Stromal cell of bone marrow (primary cell): ENCODE data around the gene ZFC3H1.
"Not testable (repeated sequence)": the region's sequence is repeated elsewhere in the genome, so short reads cannot be mapped to it uniquely, and the experiment has no call there.

ENCODE experiments used
- DNase-seq: peaks from one replicate; pipeline ENCODE4 v3.0.0-alpha.2; 2012; ENCODE audit warnings: low read depth

The ZFC3H1 gene, protein sequence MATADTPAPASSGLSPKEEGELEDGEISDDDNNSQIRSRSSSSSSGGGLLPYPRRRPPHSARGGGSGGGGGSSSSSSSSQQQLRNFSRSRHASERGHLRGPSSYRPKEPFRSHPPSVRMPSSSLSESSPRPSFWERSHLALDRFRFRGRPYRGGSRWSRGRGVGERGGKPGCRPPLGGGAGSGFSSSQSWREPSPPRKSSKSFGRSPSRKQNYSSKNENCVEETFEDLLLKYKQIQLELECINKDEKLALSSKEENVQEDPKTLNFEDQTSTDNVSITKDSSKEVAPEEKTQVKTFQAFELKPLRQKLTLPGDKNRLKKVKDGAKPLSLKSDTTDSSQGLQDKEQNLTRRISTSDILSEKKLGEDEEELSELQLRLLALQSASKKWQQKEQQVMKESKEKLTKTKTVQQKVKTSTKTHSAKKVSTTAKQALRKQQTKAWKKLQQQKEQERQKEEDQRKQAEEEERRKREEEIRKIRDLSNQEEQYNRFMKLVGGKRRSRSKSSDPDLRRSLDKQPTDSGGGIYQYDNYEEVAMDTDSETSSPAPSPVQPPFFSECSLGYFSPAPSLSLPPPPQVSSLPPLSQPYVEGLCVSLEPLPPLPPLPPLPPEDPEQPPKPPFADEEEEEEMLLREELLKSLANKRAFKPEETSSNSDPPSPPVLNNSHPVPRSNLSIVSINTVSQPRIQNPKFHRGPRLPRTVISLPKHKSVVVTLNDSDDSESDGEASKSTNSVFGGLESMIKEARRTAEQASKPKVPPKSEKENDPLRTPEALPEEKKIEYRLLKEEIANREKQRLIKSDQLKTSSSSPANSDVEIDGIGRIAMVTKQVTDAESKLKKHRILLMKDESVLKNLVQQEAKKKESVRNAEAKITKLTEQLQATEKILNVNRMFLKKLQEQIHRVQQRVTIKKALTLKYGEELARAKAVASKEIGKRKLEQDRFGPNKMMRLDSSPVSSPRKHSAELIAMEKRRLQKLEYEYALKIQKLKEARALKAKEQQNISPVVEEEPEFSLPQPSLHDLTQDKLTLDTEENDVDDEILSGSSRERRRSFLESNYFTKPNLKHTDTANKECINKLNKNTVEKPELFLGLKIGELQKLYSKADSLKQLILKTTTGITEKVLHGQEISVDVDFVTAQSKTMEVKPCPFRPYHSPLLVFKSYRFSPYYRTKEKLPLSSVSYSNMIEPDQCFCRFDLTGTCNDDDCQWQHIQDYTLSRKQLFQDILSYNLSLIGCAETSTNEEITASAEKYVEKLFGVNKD (N-terminal part only)

DNA sequence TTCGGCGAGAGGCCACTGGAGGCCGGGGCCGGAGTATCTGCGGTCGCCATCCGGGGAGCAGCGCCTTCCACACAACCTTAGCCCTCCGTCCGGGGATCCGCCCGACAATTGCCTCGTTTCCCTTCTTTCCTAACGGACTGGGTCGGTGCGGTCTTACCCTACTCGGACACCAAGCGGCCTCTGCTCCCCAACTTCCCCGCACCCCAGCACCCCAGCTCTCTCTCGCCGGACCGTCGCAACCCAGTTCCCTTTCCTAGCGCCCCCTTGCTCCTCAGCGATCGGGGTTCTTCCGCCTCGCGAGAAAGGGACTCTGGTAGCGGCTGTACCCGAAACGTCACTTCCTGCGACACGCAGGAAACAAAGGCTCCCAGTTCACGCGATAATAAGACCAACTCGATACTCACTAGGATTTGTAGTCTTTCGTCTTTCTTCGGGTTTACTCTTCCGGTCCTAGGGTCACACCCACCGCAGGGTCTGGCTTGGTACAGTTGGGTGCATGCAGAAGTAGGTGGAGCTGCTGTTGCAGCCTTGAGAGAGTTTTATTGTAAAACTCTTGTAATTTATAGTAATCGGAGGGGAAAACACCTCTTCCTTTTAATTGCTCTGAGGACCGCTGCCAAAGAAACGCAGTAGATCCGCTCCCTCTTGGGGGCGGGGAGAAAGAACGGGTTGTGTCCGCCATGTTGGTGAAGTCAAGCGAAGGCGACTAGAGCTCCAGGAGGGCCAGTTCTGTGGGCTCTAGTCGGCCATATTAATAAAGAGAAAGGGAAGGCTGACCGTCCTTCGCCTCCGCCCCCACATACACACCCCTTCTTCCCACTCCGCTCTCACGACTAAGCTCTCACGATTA, at the start of gene ZFC3H1, which contains the start of gene THAP2:
Gene ZFC3H1, minus strand, starts transcription at position 288 of the 850 bp plus-strand sequence. Its CDS starts 238 bp downstream, at position 50.
Gene THAP2, plus strand, starts transcription at position 741 of the 850 bp plus-strand sequence. CDS start 209 bp downstream, outside the sequence.
- DNase-seq = peak; percentile 99

GRCh38 chr12:71710276-71711125, 46.9 kb upstream of the ZFC3H1 start:
- DNase-seq = peak; percentile 72

GRCh38 chr12:71708658-71709057, 45.0 kb upstream of the ZFC3H1 start:
- DNase-seq = no peak

- DNase-seq = no peak
These were observed 41.3 kb upstream of the ZFC3H1 start for GRCh38 chr12:71704920-71705319.

DNA sequence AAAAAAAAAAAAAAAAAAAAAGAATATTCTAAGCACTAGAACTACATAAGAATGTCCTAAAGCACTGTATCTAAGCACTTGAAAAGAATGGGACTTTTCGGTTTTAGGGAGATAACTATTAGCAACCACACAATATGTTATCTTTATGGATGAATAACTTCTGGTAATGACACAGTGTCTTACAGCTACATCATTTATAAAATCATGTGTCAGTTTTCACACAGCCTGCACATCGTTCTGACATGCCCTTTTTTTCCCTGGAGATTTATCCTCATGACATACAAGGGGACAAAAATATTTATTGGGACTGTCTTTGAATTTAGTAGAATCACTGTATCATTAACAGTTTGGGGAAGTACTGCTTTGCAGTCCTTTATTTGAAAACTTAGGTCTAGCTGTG, 39.6 kb upstream of the ZFC3H1 start:
- DNase-seq = no peak

- DNase-seq = peak; percentile 16
These were observed 38.9 kb upstream of the ZFC3H1 start for GRCh38 chr12:71702590-71702989.

- not testable (repeated sequence) for DNase-seq
These were observed 38.5 kb upstream of the ZFC3H1 start for GRCh38 chr12:71702181-71702580.

- no peak for DNase-seq
These were observed 32.1 kb upstream of the ZFC3H1 start for GRCh38 chr12:71695782-71696181.

DNA sequence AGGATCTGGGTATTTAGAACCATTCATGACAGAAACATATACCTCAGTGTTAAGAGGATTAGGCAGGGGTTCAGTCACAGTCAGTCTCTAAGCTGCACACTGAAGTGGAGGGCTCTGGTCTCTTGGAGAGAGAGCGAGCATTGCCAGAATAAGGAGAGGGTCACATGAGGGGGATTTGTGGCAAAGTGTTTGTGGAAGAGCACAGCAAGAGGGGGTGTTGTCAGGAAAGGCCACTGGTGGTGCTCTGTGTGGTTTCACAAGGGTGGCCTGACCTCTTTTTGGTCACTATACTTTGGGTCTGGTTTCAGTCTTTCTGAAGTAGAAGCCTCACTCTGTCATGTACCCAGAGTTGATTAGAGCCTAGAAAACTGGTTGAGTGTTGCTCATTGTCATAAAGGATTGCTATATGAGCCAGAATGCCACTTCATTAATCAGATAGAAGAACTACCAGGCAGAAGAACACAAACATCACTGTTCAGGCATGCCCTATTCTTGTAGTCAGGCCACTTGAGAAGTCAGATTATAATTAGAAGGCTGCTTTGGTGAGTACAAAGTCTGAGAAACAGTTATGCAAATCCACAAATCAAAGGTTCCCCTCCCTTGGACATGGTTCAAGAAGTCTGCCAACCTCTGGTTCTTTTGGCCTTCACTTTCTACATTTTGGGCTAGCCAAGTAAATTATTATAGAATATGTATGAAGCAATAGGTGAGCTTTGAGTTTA, 30.6 kb upstream of the ZFC3H1 start:
- no peak for DNase-seq

DNA sequence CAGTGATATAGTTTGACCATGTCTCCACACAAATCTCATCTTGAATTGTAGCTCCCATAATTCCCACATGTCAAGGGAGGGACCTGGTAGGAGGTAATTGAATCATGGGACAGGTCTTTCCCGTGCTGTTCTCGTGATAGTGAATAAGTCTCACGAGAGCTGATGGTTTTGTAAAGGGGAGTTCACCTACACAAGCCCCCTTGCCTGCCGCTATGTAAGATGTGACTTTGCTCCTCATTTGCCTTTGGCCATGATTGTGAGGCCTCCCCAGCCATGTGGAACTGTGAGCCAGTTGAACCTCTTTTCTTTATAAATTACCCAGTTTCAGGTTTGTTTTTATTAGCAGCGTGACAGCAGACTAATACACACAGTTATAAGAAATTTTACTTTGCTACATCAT, 30.0 kb upstream of the ZFC3H1 start:
- not testable (repeated sequence) for DNase-seq

DNA sequence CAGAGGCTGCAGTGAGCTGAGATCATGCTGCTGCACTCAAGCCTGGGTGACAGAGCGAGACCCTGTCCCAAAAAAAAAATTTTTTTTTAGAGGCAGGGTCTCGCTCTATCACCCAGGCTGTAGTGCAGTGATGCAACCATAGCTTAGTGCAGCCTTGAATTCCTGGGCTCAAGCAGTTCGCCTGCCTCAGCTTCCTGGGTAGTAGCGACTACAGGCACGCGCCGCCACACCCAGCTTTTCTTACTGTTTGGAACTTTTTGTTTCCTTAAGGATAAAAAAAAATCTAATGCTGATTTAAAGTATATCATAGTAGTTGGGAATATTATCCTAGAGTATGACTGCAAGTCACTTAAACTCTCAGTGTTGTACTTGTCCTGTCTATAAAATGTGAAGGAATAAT, 29.5 kb upstream of the ZFC3H1 start:
- no peak for DNase-seq

GRCh38 chr12:71691504-71692129, 28.0 kb upstream of the ZFC3H1 start:
- DNase-seq = no peak

DNA sequence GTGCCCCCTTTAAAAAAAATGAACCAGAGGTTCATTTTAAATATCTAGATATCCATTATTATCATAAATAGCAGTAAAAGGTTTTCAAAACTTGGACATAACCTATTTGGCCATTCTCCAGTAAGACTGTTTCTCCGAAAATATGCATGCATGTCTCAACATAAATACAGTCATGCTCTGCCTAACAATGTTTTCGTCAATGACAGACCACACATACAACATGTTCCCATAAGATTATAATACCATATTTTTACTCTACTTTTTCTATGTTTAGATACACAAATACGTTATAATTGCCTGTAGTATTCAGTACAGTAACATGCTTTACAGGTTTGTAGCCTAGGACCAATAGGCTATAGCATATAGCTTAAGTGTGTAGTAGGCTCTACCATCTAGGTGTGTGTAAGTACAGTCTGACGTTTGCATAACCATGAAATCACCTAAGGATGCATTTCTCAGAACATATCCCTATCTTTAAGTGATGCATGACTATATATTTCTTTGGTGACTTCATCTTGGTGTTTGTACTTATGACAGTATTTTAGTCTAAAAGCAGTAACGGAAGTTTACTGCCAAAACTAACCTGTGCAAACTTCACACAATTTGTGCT, 25.4 kb upstream of the ZFC3H1 start:
- no peak for DNase-seq

DNA sequence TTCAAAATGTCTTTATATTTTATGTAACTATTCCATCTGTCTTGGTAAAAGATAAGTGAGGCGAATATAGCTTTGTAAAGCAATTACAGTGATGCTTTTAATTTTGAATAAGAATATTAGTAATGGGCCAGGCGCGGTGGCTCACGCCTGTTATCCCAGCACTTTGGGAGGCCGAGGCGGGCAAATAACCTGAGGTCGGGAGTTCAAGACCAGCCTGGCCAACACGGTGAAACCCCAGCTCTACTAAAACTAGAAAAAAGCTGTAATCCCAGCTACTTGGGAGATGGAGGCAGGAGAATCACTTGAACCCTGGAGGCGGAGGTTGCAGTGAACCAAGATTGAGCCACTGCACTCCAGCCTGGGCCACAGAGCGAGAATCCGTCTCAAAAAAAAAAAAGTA, 23.5 kb upstream of the ZFC3H1 start:
- not testable (repeated sequence) for DNase-seq

- peak; percentile 6 for DNase-seq
These were observed 23.0 kb upstream of the ZFC3H1 start for GRCh38 chr12:71686658-71687025.

- peak; percentile 86 for DNase-seq
These were observed 22.4 kb upstream of the ZFC3H1 start, which contains the start of gene TMEM19 for GRCh38 chr12:71685914-71686657. TSS of gene TMEM19 (plus strand) at chr12:71686082. CDS start at chr12:71686681, 599 bp downstream.

DNA sequence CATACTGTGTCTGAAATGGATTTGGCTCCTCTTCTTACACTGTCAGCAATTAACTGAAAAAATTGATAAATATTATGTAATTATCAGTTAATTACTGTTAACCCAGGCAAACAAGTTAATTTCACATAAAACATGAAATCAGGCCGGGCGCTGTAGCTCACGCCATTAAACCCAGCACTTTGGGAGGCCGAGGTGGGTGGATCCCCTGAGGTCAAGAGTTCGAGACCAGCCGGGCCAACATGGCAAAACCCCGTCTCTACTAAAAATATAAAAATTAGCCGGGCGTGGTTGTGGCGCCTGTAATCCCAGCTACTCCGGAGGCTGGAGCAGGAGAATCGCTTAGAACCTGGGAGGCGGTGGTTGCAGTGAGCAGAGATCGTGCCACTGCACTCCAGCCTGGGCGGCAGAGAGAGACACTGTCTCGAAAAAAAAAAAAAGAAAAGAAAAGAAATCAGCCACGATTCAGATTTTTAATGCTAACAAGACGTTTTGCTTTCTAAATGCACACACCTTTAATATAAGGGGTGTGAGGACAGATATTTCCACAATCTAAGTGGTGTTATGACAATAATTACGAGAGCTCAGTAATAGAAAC, 21.8 kb upstream of the ZFC3H1 start:
- DNase-seq = no peak
